ENCODE results near the gene LGALS3.

The LGALS3 gene

GRCh38 chr14:55129428-55130195 is 560 bp downstream of the LGALS3 start:
- TF ChIP-seq FOXP2 (optimal IDR thresholded peaks at IDR 0.05; ENCODE audit: borderline replicate concordance, extremely low read depth, extremely low read length, insufficient read depth), result no peak
- TF ChIP-seq POLR2AphosphoS5 (IDR thresholded peaks at IDR 0.05; ENCODE audit: low read depth, low read length), result no peak
- TF ChIP-seq TAF1 (IDR thresholded peaks at IDR 0.05; ENCODE audit: borderline replicate concordance, insufficient read depth, low read length), result no peak
- TF ChIP-seq, protein P1, sequence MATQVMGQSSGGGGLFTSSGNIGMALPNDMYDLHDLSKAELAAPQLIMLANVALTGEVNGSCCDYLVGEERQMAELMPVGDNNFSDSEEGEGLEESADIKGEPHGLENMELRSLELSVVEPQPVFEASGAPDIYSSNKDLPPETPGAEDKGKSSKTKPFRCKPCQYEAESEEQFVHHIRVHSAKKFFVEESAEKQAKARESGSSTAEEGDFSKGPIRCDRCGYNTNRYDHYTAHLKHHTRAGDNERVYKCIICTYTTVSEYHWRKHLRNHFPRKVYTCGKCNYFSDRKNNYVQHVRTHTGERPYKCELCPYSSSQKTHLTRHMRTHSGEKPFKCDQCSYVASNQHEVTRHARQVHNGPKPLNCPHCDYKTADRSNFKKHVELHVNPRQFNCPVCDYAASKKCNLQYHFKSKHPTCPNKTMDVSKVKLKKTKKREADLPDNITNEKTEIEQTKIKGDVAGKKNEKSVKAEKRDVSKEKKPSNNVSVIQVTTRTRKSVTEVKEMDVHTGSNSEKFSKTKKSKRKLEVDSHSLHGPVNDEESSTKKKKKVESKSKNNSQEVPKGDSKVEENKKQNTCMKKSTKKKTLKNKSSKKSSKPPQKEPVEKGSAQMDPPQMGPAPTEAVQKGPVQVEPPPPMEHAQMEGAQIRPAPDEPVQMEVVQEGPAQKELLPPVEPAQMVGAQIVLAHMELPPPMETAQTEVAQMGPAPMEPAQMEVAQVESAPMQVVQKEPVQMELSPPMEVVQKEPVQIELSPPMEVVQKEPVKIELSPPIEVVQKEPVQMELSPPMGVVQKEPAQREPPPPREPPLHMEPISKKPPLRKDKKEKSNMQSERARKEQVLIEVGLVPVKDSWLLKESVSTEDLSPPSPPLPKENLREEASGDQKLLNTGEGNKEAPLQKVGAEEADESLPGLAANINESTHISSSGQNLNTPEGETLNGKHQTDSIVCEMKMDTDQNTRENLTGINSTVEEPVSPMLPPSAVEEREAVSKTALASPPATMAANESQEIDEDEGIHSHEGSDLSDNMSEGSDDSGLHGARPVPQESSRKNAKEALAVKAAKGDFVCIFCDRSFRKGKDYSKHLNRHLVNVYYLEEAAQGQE (IDR thresholded peaks at IDR 0.05; ENCODE audit: insufficient read depth in 1 of 2, low read depth in 2 of 2, low read length in 2 of 2), result no peak
- no peak for TF ChIP-seq SIN3A (IDR thresholded peaks at IDR 0.05; ENCODE audit: borderline replicate concordance, insufficient read depth, low read length)

GRCh38 chr14:55130196-55130550 is 1.1 kb downstream of the LGALS3 start:
- TF ChIP-seq TAF1 (IDR thresholded peaks at IDR 0.05; ENCODE audit: borderline replicate concordance, insufficient read depth, low read length) (no peak), SIN3A (IDR thresholded peaks at IDR 0.05; ENCODE audit: borderline replicate concordance, insufficient read depth, low read length) (no peak), FOXP2 (optimal IDR thresholded peaks at IDR 0.05; ENCODE audit: borderline replicate concordance, extremely low read depth, extremely low read length, insufficient read depth) (no peak), POLR2AphosphoS5 (IDR thresholded peaks at IDR 0.05; ENCODE audit: low read depth, low read length) (no peak)
- TF ChIP-seq, protein P1 (IDR thresholded peaks at IDR 0.05; ENCODE audit: insufficient read depth in 1 of 2, low read depth in 2 of 2, low read length in 2 of 2), result no peak

- TF ChIP-seq TAF1 (IDR thresholded peaks at IDR 0.05; ENCODE audit: borderline replicate concordance, insufficient read depth, low read length), result no peak
- TF ChIP-seq, protein P1 (IDR thresholded peaks at IDR 0.05; ENCODE audit: insufficient read depth in 1 of 2, low read depth in 2 of 2, low read length in 2 of 2), result no peak
- no peak for TF ChIP-seq POLR2AphosphoS5 (IDR thresholded peaks at IDR 0.05; ENCODE audit: low read depth, low read length)
- TF ChIP-seq SIN3A (IDR thresholded peaks at IDR 0.05; ENCODE audit: borderline replicate concordance, insufficient read depth, low read length), result no peak
Observed at GRCh38 chr14:55131370-55132137, 2.5 kb downstream of the LGALS3 start.

DNA sequence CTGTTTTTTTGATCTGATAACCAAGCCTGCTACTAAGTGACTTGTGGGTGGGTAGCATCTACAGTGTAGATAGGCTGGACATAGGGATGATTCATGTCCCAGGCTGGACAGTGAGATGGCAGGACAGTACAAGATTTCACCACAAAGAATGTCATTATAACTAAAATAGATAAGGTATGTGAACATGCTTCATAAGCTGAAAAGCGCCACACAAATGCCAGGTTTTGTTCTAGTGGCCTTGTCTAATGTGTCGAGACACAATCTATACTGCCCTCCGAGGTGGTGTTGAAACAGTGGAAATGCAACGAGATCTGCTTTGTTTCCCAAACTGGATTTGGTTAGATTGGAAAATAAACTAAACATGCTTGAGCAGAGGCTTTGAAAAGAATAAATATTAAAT is 4.4 kb downstream of the LGALS3 start:
- TF ChIP-seq TAF1 (IDR thresholded peaks at IDR 0.05; ENCODE audit: borderline replicate concordance, insufficient read depth, low read length) (no peak), SIN3A (IDR thresholded peaks at IDR 0.05; ENCODE audit: borderline replicate concordance, insufficient read depth, low read length) (no peak), POLR2AphosphoS5 (IDR thresholded peaks at IDR 0.05; ENCODE audit: low read depth, low read length) (no peak), FOXP2 (optimal IDR thresholded peaks at IDR 0.05; ENCODE audit: borderline replicate concordance, extremely low read depth, extremely low read length, insufficient read depth) (no peak)
- TF ChIP-seq, protein P1 (IDR thresholded peaks at IDR 0.05; ENCODE audit: insufficient read depth in 1 of 2, low read depth in 2 of 2, low read length in 2 of 2), result no peak
